Small intestine (tissue), 7 donors: Measurements from ENCODE around the gene MAP9. TPM values are rescaled to one million over a fixed set of nuclear protein-coding genes. Genes with fewer than 3 reads are reported as not detected.

Experiments used
- DNase-seq, 2 donors: peaks; one replicate each; pipeline versions ENCODE4 v3.0.0 to v3.0.0-alpha.2; 2013
- FAIRE-seq: peaks from 2 replicates; lab custom pipeline; 2012; peaks lifted over from hg19 to GRCh38; lab: Jason Lieb, UNC
- H3K27ac ChIP-seq, 3 donors: one replicate each; pipeline ENCODE4 v1.5.1; 2013; ENCODE audit warnings: low read length in 2 of 3, mild to moderate bottlenecking in 2 of 3, control low read depth in 1 of 3, inconsistent platforms in 1 of 3, low read depth in 1 of 3, moderate library complexity in 1 of 3
- H3K27me3 ChIP-seq, 3 donors: one replicate each; pipeline ENCODE4 v1.6.1; 2013; ENCODE audit warnings: low read length in 3 of 3, inconsistent platforms in 1 of 3; ENCODE audit not compliant: control insufficient read depth in 3 of 3, insufficient read depth in 3 of 3
- H3K36me3 ChIP-seq, 3 donors: one replicate each; pipeline ENCODE4 v1.6.1; 2013; ENCODE audit warnings: low read length in 3 of 3, inconsistent platforms in 1 of 3, low read depth in 1 of 3, mild to moderate bottlenecking in 1 of 3, moderate library complexity in 1 of 3; ENCODE audit not compliant: control insufficient read depth in 3 of 3, insufficient read depth in 2 of 3
- H3K4me1 ChIP-seq, 3 donors: one replicate each; pipeline ENCODE4 v1.6.1; 2013; ENCODE audit warnings: low read length in 2 of 3, inconsistent platforms in 1 of 3, low read depth in 1 of 3, mild to moderate bottlenecking in 1 of 3, moderate library complexity in 1 of 3; ENCODE audit not compliant: control insufficient read depth in 3 of 3, insufficient read depth in 2 of 3
- H3K4me3 ChIP-seq, 3 donors: one replicate each; pipeline ENCODE4 v1.5.1; 2013; ENCODE audit warnings: low read length in 3 of 3, control low read depth in 1 of 3, inconsistent platforms in 1 of 3, low read depth in 1 of 3, mild to moderate bottlenecking in 1 of 3, moderate library complexity in 1 of 3
- H3K9me3 ChIP-seq, 2 donors: one replicate each; pipeline ENCODE4 v1.6.1; 2013; ENCODE audit warnings: low read depth in 1 of 2, low read length in 1 of 2; ENCODE audit not compliant: control insufficient read depth in 2 of 2, insufficient read depth in 1 of 2
- WGBS, 3 donors: extraction: QIAGEN DNeasy Blood & Tissue Kit; methylation state at CpG; one replicate each; pipeline ENCODE4 v1.1.7; 2013; 5-methylcytosine and 5-hydroxymethylcytosine counted together
- polyA plus RNA-seq, 4 donors: library from polyadenylated mRNA; stranded (reverse) in 3 of 4; unstranded in 1 of 4; fragments of 200-250 nt in 3 of 4; fragments of 120-200 nt in 1 of 4; gene quantifications; one replicate each; pipeline versions ENCODE4 v1.2.1 to v1.2.3, GENCODE V29; 2013
- donor health status: healthy with polysubstance abuse.
- donor health status: control.
- donor health status: control.
- donor health status: Bipolar disorder and iron deficiency.
- donor health status: healthy.

Gene MAP9
- polyA plus RNA-seq, 4 donors = 0.22 to 3.1 (median 1.5) TPM

DNA sequence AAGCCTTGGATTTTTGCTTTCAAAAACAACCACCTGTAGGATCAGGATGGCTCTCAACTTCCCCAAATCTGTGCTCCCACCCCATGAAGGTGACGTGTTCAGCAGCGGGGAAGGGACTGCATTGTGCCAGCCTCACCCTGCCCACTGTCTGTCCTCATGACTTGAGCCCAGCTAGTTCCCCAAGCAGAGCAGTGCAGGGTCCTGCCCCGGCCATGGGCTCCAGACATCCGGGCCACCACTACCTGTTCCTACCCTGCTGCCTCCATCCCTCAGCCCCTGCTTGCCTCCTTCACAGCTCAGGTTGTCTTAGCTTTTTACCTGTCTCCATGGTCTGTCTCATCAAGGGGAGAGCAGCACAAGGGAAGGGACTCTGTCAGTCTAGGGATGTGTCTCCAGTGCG is 11.4 kb upstream of the MAP9 start:
- Histone ChIP-seq H3K4me1 (no peaks in the 10 kb centered on the region), H3K27ac (no peak overlapping the region), H3K4me3 (no peak overlapping the region), H3K36me3 (no peaks in the 10 kb centered on the region), H3K27me3 (peaks cover 0 to 4% (median 2%) of the 10 kb centered on the region in 3 donors), H3K9me3 (no peaks in the 10 kb centered on the region)
- no peak for DNase-seq
- WGBS, 3 donors = 81 to 90% (median 88%) methylated on average over 5 of the region's 5 CpGs
- no peak for FAIRE-seq

DNA sequence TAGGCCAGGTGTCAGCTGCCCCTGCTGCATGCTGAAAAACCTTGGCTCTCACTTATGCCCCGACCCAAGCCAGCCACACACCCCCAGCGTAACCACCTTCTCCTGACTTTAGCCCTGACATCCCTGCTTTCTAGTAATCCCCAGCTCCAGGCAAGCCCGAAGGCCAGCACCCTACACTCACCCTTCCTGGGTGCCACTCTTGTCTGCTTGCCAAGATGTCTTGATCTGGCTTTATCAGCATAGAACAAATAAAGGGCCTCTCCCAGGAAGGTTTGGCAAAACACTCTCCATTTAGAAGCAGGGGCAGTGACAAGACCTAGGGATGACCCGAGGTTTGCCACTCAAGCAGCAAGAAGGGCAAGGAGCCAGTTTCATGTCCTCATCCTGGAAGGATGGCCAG is 6.8 kb upstream of the MAP9 start:
- FAIRE-seq = no peak
- 38 to 65% (median 48%) methylated on average over 4 of the region's 4 CpGs for WGBS, 3 donors
- H3K4me1 ChIP-seq = no peaks in the 10 kb centered on the region
- H3K9me3 ChIP-seq = no peaks in the 10 kb centered on the region
- no peaks in the 10 kb centered on the region for H3K36me3 ChIP-seq
- H3K4me3 ChIP-seq = no peak overlapping the region
- no peak overlapping the region for H3K27ac ChIP-seq
- no peak for DNase-seq
- H3K27me3 ChIP-seq = no peaks in the 10 kb centered on the region

DNA sequence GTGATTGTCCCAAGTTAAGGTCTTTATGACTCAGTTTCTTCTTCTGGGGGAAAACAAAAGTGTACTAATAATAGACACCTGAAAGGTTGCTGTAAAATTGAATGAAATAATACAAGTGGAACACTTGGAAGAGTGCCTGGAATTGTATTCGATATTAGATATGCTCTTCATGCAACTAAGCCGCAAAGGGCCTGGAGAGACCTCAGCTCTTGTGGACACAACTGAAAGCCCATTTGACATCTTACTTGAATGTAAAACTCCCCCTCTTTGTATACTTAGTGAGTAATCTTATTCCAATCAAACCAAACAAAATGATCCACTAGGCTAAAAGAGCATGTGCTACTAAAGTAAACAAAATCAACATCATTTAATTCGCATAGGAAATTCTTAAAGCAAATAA is 511 bp upstream of the MAP9 start:
- no peak for FAIRE-seq
- H3K4me3 ChIP-seq = no peak overlapping the region
- no peak for DNase-seq

DNA sequence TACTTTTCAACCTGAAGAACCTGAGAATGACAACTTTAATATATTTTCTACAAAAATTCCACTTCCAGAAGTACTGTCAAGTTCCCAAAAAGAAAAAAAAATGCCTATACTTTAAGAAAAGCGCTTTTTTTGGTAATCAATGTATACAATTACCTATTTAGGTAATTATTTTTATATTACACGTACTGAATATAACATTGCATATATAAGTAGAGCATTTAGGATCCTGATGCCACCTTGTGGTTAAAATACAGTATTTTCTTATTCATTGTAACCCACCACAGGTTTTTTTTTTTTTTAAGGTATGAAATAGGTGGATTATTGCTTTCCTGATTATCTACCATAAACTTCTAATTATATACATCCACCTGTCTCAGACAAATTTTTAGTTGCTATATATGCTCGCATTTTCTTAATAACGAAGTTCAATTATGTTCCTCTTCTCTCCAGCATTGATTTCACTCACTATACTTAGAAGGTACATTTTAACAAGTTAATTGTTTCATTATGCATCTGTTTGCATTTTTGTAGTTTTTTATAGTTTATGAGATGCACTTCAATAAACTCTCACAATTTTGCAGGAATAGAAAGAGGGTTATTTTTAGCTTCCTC is 5.2 kb downstream of the MAP9 start:
- Histone ChIP-seq H3K27ac (no peak overlapping the region), H3K36me3 (no peaks in the 10 kb centered on the region), H3K4me1 (no peaks in the 10 kb centered on the region), H3K9me3 (no peaks in the 10 kb centered on the region), H3K27me3 (no peaks in the 10 kb centered on the region), H3K4me3 (no peak overlapping the region)
- WGBS, 3 donors = 21 to 41% (median 27%) methylated on average over 4 of the region's 4 CpGs
- FAIRE-seq = no peak
- peak in 1 of 2 donors; percentile 16 for DNase-seq

More for the DNA sequence above, 511 bp upstream of the MAP9 start:
- Histone ChIP-seq H3K4me1 (no peaks in the 10 kb centered on the region), H3K36me3 (no peaks in the 10 kb centered on the region), H3K27me3 (no peaks in the 10 kb centered on the region), H3K27ac (no peak overlapping the region), H3K9me3 (no peaks in the 10 kb centered on the region)
- WGBS, 3 donors = 53 to 60% (median 56%) methylated on average over 3 of the region's 3 CpGs

DNA sequence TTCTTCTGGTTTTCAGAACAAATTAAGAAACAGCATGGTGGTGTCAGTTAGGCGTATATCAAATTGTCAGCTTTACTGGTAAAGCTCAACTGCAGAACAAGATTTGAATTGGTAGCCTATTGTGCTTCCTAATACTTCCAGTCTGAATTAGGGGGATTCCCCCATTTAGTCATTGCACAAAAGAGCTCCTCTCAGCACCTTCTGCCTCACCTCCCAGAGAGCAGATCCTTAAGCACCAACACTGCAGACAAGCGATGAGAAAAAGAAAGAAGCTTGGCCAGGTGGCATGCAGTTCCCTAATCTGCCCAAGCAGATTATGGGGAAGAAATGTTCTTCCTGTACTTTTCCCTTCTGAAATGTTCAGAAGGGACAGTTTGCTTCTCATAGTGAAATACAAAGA is 9.2 kb downstream of the MAP9 start:
- WGBS, 3 donors = 84 to 93% (median 93%) methylated on average over 2 of the region's 2 CpGs
- Histone ChIP-seq H3K4me3 (no peak overlapping the region), H3K36me3 (no peaks in the 10 kb centered on the region), H3K4me1 (no peaks in the 10 kb centered on the region), H3K27ac (no peak overlapping the region), H3K27me3 (no peaks in the 10 kb centered on the region), H3K9me3 (no peaks in the 10 kb centered on the region)
- DNase-seq = no peak
- FAIRE-seq = no peak

- Histone ChIP-seq H3K4me3 (no peak overlapping the region), H3K27ac (no peak overlapping the region), H3K36me3 (peaks cover 0 to 3% (median 0%) of the 10 kb centered on the region in 3 donors), H3K4me1 (no peaks in the 10 kb centered on the region), H3K27me3 (no peaks in the 10 kb centered on the region), H3K9me3 (no peaks in the 10 kb centered on the region)
- no peak for FAIRE-seq
- WGBS, 3 donors = 23 to 33% (median 32%) methylated on average over 8 of the region's 8 CpGs
- DNase-seq = peak; percentile 37 to 65
Measured at GRCh38 chr4:155353923-155354540, 22.7 kb downstream of the MAP9 start.

GRCh38 chr4:155342142-155342541 is 34.6 kb downstream of the MAP9 start:
- Histone ChIP-seq H3K4me3 (no peak overlapping the region), H3K9me3 (peaks cover 0 to 25% of the 10 kb centered on the region in 2 donors), H3K36me3 (no peaks in the 10 kb centered on the region), H3K4me1 (no peaks in the 10 kb centered on the region), H3K27me3 (no peaks in the 10 kb centered on the region), H3K27ac (no peak overlapping the region)
- FAIRE-seq (no peak), DNase-seq (no peak)
- 31 to 73% (median 34%) methylated on average over 1 of the region's 1 CpG for WGBS, 3 donors

DNA sequence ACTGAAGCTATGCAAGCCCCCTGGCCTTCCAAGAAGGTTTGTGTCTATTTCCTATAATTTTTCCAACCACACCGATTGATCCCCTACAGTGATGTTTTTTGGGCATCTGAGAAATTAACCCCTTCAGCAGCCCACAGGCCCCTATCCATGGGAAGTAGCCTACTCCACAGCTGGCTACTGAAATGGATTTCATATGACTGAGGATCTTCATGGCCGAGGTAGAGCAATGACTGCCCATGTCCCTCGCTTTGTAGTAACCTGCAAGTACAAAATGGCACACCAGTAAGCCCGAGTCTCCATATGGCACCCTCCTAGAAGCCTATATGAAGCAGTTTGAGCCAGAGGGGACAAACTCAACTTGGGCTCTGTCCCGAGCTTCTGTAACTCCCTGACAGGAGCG is 36.8 kb downstream of the MAP9 start:
- peaks cover 0 to 28% of the 10 kb centered on the region in 2 donors for H3K9me3 ChIP-seq
- WGBS, 3 donors = 81 to 86% (median 84%) methylated on average over 6 of the region's 6 CpGs
- H3K4me3 ChIP-seq = no peak overlapping the region
- H3K27me3 ChIP-seq = no peaks in the 10 kb centered on the region
- H3K36me3 ChIP-seq = no peaks in the 10 kb centered on the region
- H3K4me1 ChIP-seq = no peaks in the 10 kb centered on the region
- no peak for DNase-seq
- FAIRE-seq = no peak
- no peak overlapping the region for H3K27ac ChIP-seq
